HL-60 (cell line): ENCODE results near the gene DDX24.

ENCODE experiments used
- GABPA ChIP-seq: IDR thresholded peaks from 2 replicates; pipeline ENCODE4 v1.6.1; 2012; ENCODE audit warnings: low read depth
- POLR2AphosphoS5 ChIP-seq: IDR thresholded peaks from 2 replicates; pipeline ENCODE4 v1.6.1; 2012; ENCODE audit warnings: low read depth
- SPI1 ChIP-seq: IDR thresholded peaks from 2 replicates; pipeline ENCODE4 v1.6.1; 2012; ENCODE audit warnings: low read depth, mild to moderate bottlenecking, borderline replicate concordance
- TF ChIP-seq, protein P1 (sequence below): IDR thresholded peaks from one replicate; pipeline ENCODE4 v1.5.1; 2011; ENCODE audit warnings: low read length, control low read depth, inconsistent platforms; ENCODE audit not compliant: insufficient read depth
- TF ChIP-seq, protein P2 (sequence below): IDR thresholded peaks from 2 replicates; pipeline ENCODE4 v1.6.1; 2012; ENCODE audit warnings: low read depth; ENCODE audit not compliant: insufficient replicate concordance

DNA sequence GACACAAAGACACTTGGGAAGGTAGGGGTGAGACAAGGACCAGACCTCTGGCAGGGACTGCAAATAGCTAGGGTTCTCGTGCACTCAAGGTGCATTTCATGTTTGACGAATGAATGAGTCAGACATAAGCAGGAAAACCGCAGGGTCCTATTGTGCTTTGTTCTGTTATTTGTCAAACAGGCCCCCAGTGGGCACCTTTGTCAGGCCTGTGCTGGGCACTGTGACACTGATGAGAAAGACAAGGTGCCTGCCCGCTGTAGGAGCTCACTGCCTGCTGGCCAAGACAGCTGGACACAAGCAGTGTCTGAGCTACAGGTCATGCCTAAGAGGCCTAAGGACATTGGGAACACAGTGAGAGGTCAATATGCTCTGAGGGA, 52.6 kb downstream of the DDX24 start:
- TF ChIP-seq, protein P1, sequence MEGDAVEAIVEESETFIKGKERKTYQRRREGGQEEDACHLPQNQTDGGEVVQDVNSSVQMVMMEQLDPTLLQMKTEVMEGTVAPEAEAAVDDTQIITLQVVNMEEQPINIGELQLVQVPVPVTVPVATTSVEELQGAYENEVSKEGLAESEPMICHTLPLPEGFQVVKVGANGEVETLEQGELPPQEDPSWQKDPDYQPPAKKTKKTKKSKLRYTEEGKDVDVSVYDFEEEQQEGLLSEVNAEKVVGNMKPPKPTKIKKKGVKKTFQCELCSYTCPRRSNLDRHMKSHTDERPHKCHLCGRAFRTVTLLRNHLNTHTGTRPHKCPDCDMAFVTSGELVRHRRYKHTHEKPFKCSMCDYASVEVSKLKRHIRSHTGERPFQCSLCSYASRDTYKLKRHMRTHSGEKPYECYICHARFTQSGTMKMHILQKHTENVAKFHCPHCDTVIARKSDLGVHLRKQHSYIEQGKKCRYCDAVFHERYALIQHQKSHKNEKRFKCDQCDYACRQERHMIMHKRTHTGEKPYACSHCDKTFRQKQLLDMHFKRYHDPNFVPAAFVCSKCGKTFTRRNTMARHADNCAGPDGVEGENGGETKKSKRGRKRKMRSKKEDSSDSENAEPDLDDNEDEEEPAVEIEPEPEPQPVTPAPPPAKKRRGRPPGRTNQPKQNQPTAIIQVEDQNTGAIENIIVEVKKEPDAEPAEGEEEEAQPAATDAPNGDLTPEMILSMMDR = no peak
- TF ChIP-seq POLR2AphosphoS5 (no peak), GABPA (no peak), SPI1 (no peak)
- TF ChIP-seq, protein P2, sequence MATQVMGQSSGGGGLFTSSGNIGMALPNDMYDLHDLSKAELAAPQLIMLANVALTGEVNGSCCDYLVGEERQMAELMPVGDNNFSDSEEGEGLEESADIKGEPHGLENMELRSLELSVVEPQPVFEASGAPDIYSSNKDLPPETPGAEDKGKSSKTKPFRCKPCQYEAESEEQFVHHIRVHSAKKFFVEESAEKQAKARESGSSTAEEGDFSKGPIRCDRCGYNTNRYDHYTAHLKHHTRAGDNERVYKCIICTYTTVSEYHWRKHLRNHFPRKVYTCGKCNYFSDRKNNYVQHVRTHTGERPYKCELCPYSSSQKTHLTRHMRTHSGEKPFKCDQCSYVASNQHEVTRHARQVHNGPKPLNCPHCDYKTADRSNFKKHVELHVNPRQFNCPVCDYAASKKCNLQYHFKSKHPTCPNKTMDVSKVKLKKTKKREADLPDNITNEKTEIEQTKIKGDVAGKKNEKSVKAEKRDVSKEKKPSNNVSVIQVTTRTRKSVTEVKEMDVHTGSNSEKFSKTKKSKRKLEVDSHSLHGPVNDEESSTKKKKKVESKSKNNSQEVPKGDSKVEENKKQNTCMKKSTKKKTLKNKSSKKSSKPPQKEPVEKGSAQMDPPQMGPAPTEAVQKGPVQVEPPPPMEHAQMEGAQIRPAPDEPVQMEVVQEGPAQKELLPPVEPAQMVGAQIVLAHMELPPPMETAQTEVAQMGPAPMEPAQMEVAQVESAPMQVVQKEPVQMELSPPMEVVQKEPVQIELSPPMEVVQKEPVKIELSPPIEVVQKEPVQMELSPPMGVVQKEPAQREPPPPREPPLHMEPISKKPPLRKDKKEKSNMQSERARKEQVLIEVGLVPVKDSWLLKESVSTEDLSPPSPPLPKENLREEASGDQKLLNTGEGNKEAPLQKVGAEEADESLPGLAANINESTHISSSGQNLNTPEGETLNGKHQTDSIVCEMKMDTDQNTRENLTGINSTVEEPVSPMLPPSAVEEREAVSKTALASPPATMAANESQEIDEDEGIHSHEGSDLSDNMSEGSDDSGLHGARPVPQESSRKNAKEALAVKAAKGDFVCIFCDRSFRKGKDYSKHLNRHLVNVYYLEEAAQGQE = no peak
